OCI-LY1 (cell line): ENCODE results near the gene SPECC1L.

Experiments
- CTCF ChIP-seq: fragments of 200-600 bp; sonication (generic), shearing (Covaris generic); IDR thresholded peaks from 2 replicates; pipeline ENCODE4 v1.5.1; 2017; ENCODE audit warnings: mild to moderate bottlenecking, antibody characterized with exemption, low read length, moderate library complexity, mixed read lengths
- EZH2 ChIP-seq: fragments of 200-600 bp; sonication (generic), shearing (Covaris generic); IDR thresholded peaks from 2 replicates; pipeline ENCODE4 v1.8.0; 2017; ENCODE audit warnings: borderline replicate concordance, mixed run types, mild to moderate bottlenecking, antibody characterized with exemption, low read length, moderate library complexity, mixed read lengths

- no peak for TF ChIP-seq CTCF
- no peak for TF ChIP-seq EZH2
Measured at GRCh38 chr22:24357547-24357946, 86.9 kb downstream of the SPECC1L start.
